SU-DHL-6 (cell line): ENCODE results near the gene TNFAIP1.

Experiments
- H2AFZ ChIP-seq: fragments of 200-600 bp; sonication (generic); 2 replicates; pipeline ENCODE4 v1.6.1; 2014; ENCODE audit warnings: low read depth, mild to moderate bottlenecking, moderate library complexity, mixed read lengths, antibody characterized with exemption, low read length; ENCODE audit not compliant: severe bottlenecking
- H3F3A ChIP-seq: fragments of 200-600 bp; shearing (Covaris generic); 2 replicates; pipeline ENCODE4 v1.6.0; 2016; ENCODE audit warnings: antibody characterized with exemption, mild to moderate bottlenecking; ENCODE audit not compliant: insufficient read depth
- H3K27ac ChIP-seq: fragments of 200-600 bp; sonication (generic); 2 replicates; pipeline ENCODE4 v1.5.1; 2016; ENCODE audit warnings: low read depth, mild to moderate bottlenecking, low read length, moderate library complexity, mixed read lengths
- H3K27me3 ChIP-seq: fragments of 200-600 bp; sonication (generic), shearing (Covaris generic); 2 replicates; pipeline ENCODE4 v1.6.0; 2014; ENCODE audit warnings: mild to moderate bottlenecking, low read length
- H3K36me3 ChIP-seq: fragments of 200-600 bp; sonication (generic); 2 replicates; pipeline ENCODE4 v1.6.1; 2014; ENCODE audit warnings: mild to moderate bottlenecking, low read length, mixed read lengths
- H3K4me2 ChIP-seq: fragments of 300-600, 200-600 bp; shearing (Covaris generic), sonication (generic); 2 replicates; pipeline ENCODE4 v1.6.0; 2014; ENCODE audit warnings: low read length, low read depth, mild to moderate bottlenecking; ENCODE audit not compliant: poor library complexity, severe bottlenecking
- H3K4me3 ChIP-seq: fragments of 200-600 bp; sonication (generic); 2 replicates; pipeline ENCODE4 v1.5.1; 2014; ENCODE audit warnings: antibody characterized with exemption, low read length, mild to moderate bottlenecking, mixed read lengths; ENCODE audit not compliant: insufficient read depth, poor library complexity, severe bottlenecking
- H3K79me2 ChIP-seq: fragments of 200-600 bp; sonication (generic); 2 replicates; pipeline ENCODE4 v1.6.1; 2014; ENCODE audit warnings: mild to moderate bottlenecking, low read length, moderate library complexity; ENCODE audit not compliant: insufficient read depth
- H3K9ac ChIP-seq: fragments of 200-600 bp; sonication (generic); 2 replicates; pipeline ENCODE4 v1.7.0; 2014; ENCODE audit warnings: mild to moderate bottlenecking, low read length
- H3K9me2 ChIP-seq: fragments of 200-600 bp; sonication (generic); replicated peaks from 2 replicates; pipeline ENCODE4 v1.6.1; 2014; ENCODE audit warnings: low read length; ENCODE audit not compliant: insufficient read depth
- H3K9me3 ChIP-seq: fragments of 200-600 bp; sonication (generic); 2 replicates; pipeline ENCODE4 v1.6.1; 2014; ENCODE audit warnings: low read length, mixed read lengths; ENCODE audit not compliant: insufficient read depth
- H4K20me1 ChIP-seq: fragments of 200-600 bp; sonication (generic); 2 replicates; pipeline ENCODE4 v1.6.1; 2014; ENCODE audit warnings: low read depth, mild to moderate bottlenecking, antibody characterized with exemption, low read length, moderate library complexity, mixed read lengths
- CTCF ChIP-seq: fragments of 200-600 bp; sonication (generic); IDR thresholded peaks from one replicate; pipeline ENCODE4 v1.5.1; 2017; ENCODE audit warnings: antibody characterized with exemption, mild to moderate bottlenecking, low read length, moderate library complexity; ENCODE audit not compliant: insufficient read depth, poor library complexity, severe bottlenecking
- EZH2phosphoT487 ChIP-seq: fragments of 200-600 bp; sonication (generic), shearing (Covaris generic); conservative IDR thresholded peaks from 2 replicates; pipeline ENCODE4 v1.6.1; 2018; ENCODE audit warnings: mild to moderate bottlenecking, antibody characterized with exemption, low read length, moderate library complexity, mixed read lengths

TNFAIP1 gene

DNA sequence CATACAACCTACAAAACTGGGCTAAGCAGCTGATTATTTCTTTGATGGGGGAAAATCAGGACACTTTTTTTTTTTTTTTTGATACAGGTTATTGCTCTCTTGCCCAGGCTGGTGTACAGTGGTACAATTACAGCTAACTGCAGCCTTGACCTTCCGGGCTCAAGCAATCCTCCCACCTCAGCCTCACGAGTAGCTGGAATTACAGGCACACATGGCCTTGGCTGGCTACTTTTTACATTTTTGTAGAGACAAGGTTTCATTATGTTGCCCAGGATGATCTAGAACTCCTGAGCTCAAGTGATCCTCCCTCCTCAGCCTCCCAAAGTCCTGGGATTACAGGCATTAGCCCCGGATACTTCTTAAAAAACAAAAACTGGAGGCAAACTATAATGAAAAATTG is 37.1 kb upstream of the TNFAIP1 start:
- Histone ChIP-seq H3F3A (no peaks in the 10 kb centered on the region), H3K9me2 (no peaks in the 10 kb centered on the region)
- no peak for TF ChIP-seq EZH2phosphoT487
- TF ChIP-seq CTCF, result no peak

GRCh38 chr17:28306954-28307401 is 28.6 kb upstream of the TNFAIP1 start:
- no peak overlapping the region for H2AFZ ChIP-seq
- H3K4me2 ChIP-seq, result no peak overlapping the region
- no peaks in the 10 kb centered on the region for H3K27me3 ChIP-seq
- H3K9me2 ChIP-seq, result no peaks in the 10 kb centered on the region
- no peaks in the 10 kb centered on the region for H3K36me3 ChIP-seq
- no peak overlapping the region for H3K27ac ChIP-seq
- H3K9ac ChIP-seq, result no peak overlapping the region
- no peaks in the 10 kb centered on the region for H3F3A ChIP-seq
- H3K79me2 ChIP-seq, result no peaks in the 10 kb centered on the region
- H3K9me3 ChIP-seq, result no peaks in the 10 kb centered on the region
- no peaks in the 10 kb centered on the region for H4K20me1 ChIP-seq
- no peak for TF ChIP-seq CTCF
- no peak for TF ChIP-seq EZH2phosphoT487
- no peak overlapping the region for H3K4me3 ChIP-seq

More for the DNA sequence above, 37.1 kb upstream of the TNFAIP1 start:
- H3K27me3 ChIP-seq, result no peaks in the 10 kb centered on the region
- H3K36me3 ChIP-seq, result no peaks in the 10 kb centered on the region
- no peaks in the 10 kb centered on the region for H4K20me1 ChIP-seq
- no peaks in the 10 kb centered on the region for H3K79me2 ChIP-seq
- H3K27ac ChIP-seq, result no peak overlapping the region
- H3K9ac ChIP-seq, result no peak overlapping the region
- no peak overlapping the region for H2AFZ ChIP-seq
- H3K9me3 ChIP-seq, result no peaks in the 10 kb centered on the region
- H3K4me2 ChIP-seq, result no peak overlapping the region
- H3K4me3 ChIP-seq, result no peak overlapping the region

DNA sequence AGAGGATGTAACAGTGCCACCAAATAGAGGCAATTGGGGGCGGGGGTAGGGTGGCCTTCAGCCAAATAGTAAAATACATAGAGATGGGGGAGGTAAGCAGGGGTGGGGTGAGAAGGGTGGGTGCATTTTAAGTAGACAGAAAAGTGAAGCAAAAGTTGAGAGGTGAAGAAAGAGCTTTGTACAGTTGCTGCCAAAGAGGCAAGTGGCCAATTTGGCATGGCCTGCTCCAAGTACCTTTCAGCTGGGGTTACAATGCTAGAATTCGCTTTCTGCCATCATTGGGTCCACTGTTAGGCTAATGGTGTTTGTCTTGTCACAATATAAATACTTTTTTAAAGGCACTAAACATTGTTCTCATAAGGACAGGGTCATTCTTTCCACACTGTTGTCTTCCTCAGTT is 21.7 kb upstream of the TNFAIP1 start:
- Histone ChIP-seq H3K4me2 (no peak overlapping the region), H3K4me3 (no peak overlapping the region), H3K27ac (no peak overlapping the region), H2AFZ (no peak overlapping the region), H3F3A (no peaks in the 10 kb centered on the region), H4K20me1 (no peaks in the 10 kb centered on the region), H3K9me2 (no peaks in the 10 kb centered on the region), H3K79me2 (no peaks in the 10 kb centered on the region), H3K27me3 (no peaks in the 10 kb centered on the region), H3K36me3 (no peaks in the 10 kb centered on the region), H3K9ac (no peak overlapping the region), H3K9me3 (no peaks in the 10 kb centered on the region)
- TF ChIP-seq CTCF (no peak), EZH2phosphoT487 (no peak)
